CD4-positive, CD25-positive, alpha-beta regulatory T cell (primary cell): ENCODE measurements around the gene PRELP. TPM values are rescaled to one million over a fixed set of nuclear protein-coding genes. Genes with fewer than 3 reads are reported as not detected.

Experiments
- ATAC-seq, 2 donors: fragments of 150-1000 bp; cut with Tn5 transposase; one replicate each; pipeline ENCODE4 v1.10.0; 2021; ENCODE audit warnings: low read depth in 2 of 2, moderate number of reproducible peaks in 2 of 2, moderate library complexity in 1 of 2
- DNase-seq, 3 donors: peaks; one replicate each; pipeline versions ENCODE4 v3.0.0 to v3.0.0-alpha.2; 2012 to 2022; ENCODE audit warnings: mixed read lengths in 1 of 3
- H3K27ac ChIP-seq: one replicate; pipeline ENCODE4 v1.7.0; 2013; ENCODE audit warnings: mild to moderate bottlenecking, low read length; ENCODE audit not compliant: insufficient read depth, poor library complexity, severe bottlenecking
- H3K27me3 ChIP-seq: one replicate; pipeline ENCODE4 v1.7.0; 2013; ENCODE audit warnings: low read length; ENCODE audit not compliant: control insufficient read depth, insufficient read depth
- H3K36me3 ChIP-seq: one replicate; pipeline ENCODE4 v1.7.0; 2013; ENCODE audit warnings: mild to moderate bottlenecking, low read length, moderate library complexity; ENCODE audit not compliant: control insufficient read depth, insufficient read depth
- H3K4me1 ChIP-seq: 2 replicates; pipeline ENCODE4 v1.7.0; 2013; ENCODE audit warnings: mild to moderate bottlenecking, low read length; ENCODE audit not compliant: insufficient read depth, control insufficient read depth, poor library complexity, severe bottlenecking
- H3K4me3 ChIP-seq: one replicate; pipeline ENCODE4 v1.7.0; 2013; ENCODE audit warnings: low read depth, mild to moderate bottlenecking, low read length, moderate library complexity
- H3K9me3 ChIP-seq, 2 experiments: 1 replicate in 1 of 2; 2 replicates in 1 of 2; pipeline ENCODE4 v1.7.0; 2013; ENCODE audit warnings: low read length in 2 of 2, mild to moderate bottlenecking in 1 of 2, moderate library complexity in 1 of 2; ENCODE audit not compliant: control insufficient read depth in 2 of 2
- H3K27ac Mint-ChIP-seq, 3 donors: one replicate each; pipeline ENCODE4 v1.8.0; 2020 to 2022; ENCODE audit warnings: mild to moderate bottlenecking in 3 of 3, mixed read lengths in 3 of 3, moderate library complexity in 2 of 3
- H3K27me3 Mint-ChIP-seq: one replicate; pipeline ENCODE4 v1.8.0; 2022; ENCODE audit warnings: mild to moderate bottlenecking, mixed read lengths
- H3K36me3 Mint-ChIP-seq: one replicate; pipeline ENCODE4 v1.8.0; 2020; ENCODE audit warnings: mixed read lengths
- H3K4me1 Mint-ChIP-seq, 4 donors: one replicate each; pipeline ENCODE4 v1.8.0; 2020 to 2022; ENCODE audit warnings: mixed read lengths in 4 of 4, mild to moderate bottlenecking in 1 of 4
- H3K4me3 Mint-ChIP-seq, 4 donors: one replicate each; pipeline ENCODE4 v1.8.0; 2020 to 2022; ENCODE audit warnings: mild to moderate bottlenecking in 4 of 4, mixed read lengths in 4 of 4, moderate library complexity in 3 of 4
- H3K9me3 Mint-ChIP-seq, 7 donors: one replicate each; pipeline ENCODE4 v1.8.0; 2020 to 2022; ENCODE audit warnings: mixed read lengths in 7 of 7, mild to moderate bottlenecking in 3 of 7, moderate library complexity in 2 of 7
- polyA plus RNA-seq, 4 donors: library from polyadenylated mRNA; unstranded; fragments of 300-500 nt; fragmentation: Illumina TruSeq; gene quantifications; one replicate each; pipeline ENCODE4 v1.2.3, GENCODE V29; 2021
- total RNA-seq: library from RNA; stranded (reverse); gene quantifications from one replicate; pipeline ENCODE4 v1.2.3, GENCODE V29; 2022

Gene PRELP
- total and polyA plus RNA-seq, 5 donors from 2014 or later, result not detected

- Mint-ChIP-seq H3K27ac (peak overlapping the region in 1 of 3 donors; percentile 6), H3K4me3 (no peak overlapping the region), H3K27me3 (peaks cover 41% of the 10 kb centered on the region), H3K4me1 (no peaks in the 10 kb centered on the region), H3K9me3 (peaks cover 0 to 1% (median 0%) of the 10 kb centered on the region in 7 donors), H3K36me3 (no peaks in the 10 kb centered on the region)
- no peak for DNase-seq
- H3K4me3 ChIP-seq, result no peak overlapping the region
- H3K27me3 ChIP-seq, result peaks cover 12% of the 10 kb centered on the region
- H3K4me1 ChIP-seq, result no peaks in the 10 kb centered on the region
- H3K36me3 ChIP-seq, result no peaks in the 10 kb centered on the region
- no peak for ATAC-seq
- H3K9me3 ChIP-seq, result no peaks in the 10 kb centered on the region
- H3K27ac ChIP-seq, result no peak overlapping the region
Measured at GRCh38 chr1:203471841-203472240, 3.8 kb upstream of the PRELP start.

DNA sequence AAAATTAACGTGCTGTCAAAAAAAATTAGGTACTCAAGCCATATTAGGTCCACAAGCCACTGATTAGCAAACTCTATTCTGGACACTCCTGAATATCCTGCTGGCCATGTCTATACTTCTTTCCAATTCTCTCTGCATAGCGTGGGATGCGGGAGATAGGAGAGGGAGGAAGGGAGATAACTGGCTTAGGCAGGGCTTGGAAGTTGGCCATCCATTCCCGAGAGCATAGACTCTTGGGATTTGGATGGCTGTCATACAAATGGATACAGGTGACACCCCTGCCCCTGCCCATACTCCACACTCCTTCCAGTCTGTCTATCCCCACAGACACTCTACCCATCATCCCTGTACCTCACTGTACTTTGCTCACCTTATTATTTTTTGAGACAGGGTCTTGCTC, 2.3 kb upstream of the PRELP start:
- Mint-ChIP-seq H3K9me3 (no peaks in the 10 kb centered on the region), H3K4me3 (no peak overlapping the region), H3K4me1 (no peaks in the 10 kb centered on the region), H3K27me3 (peaks cover 36% of the 10 kb centered on the region), H3K27ac (no peak overlapping the region), H3K36me3 (no peaks in the 10 kb centered on the region)
- Histone ChIP-seq H3K4me1 (no peaks in the 10 kb centered on the region), H3K27ac (no peak overlapping the region), H3K4me3 (no peak overlapping the region), H3K27me3 (peaks cover 12% of the 10 kb centered on the region), H3K9me3 (no peaks in the 10 kb centered on the region), H3K36me3 (no peaks in the 10 kb centered on the region)
- no peak for DNase-seq
- ATAC-seq, result no peak

DNA sequence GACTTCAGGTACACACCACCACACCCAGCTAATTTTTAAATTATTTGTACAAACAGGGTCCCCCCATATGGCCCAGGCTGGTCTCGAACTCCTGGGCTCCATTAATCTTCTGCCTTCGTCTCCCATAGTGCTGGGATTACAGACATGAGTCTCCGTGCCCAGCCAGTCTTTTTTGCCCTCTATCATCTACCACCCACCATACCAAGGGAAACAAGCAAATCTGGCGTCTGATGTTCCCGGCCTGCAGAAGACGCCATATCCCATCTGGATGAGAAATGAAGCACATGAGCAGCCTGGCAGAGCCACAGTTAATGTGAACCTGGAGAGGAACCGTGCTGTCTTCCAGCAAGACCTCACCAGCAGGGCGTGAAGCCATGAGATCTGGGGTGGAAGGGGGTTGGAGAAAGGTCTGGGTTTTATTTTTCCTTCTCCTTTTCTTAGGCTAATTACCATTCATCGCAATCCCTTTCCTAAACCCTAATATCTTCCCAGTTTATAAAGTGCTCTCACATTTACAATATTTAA, 1.8 kb upstream of the PRELP start:
- H3K4me1 Mint-ChIP-seq, result no peaks in the 10 kb centered on the region
- no peak overlapping the region for H3K4me3 Mint-ChIP-seq
- ATAC-seq (no peak), DNase-seq (no peak)
- no peaks in the 10 kb centered on the region for H3K36me3 Mint-ChIP-seq
- peaks cover 34% of the 10 kb centered on the region for H3K27me3 Mint-ChIP-seq
- Histone ChIP-seq H3K4me3 (no peak overlapping the region), H3K4me1 (no peaks in the 10 kb centered on the region), H3K36me3 (no peaks in the 10 kb centered on the region), H3K27ac (no peak overlapping the region), H3K27me3 (peaks cover 14% of the 10 kb centered on the region), H3K9me3 (no peaks in the 10 kb centered on the region)
- no peak overlapping the region for H3K27ac Mint-ChIP-seq
- H3K9me3 Mint-ChIP-seq, result no peaks in the 10 kb centered on the region

- ATAC-seq, result no peak
- no peaks in the 10 kb centered on the region for H3K4me1 ChIP-seq
- Mint-ChIP-seq H3K9me3 (no peaks in the 10 kb centered on the region), H3K4me3 (no peak overlapping the region), H3K27me3 (peaks cover 19% of the 10 kb centered on the region), H3K27ac (no peak overlapping the region), H3K36me3 (no peaks in the 10 kb centered on the region), H3K4me1 (peaks cover 0 to 4% (median 0%) of the 10 kb centered on the region in 4 donors)
- peaks cover 16% of the 10 kb centered on the region for H3K27me3 ChIP-seq
- H3K9me3 ChIP-seq, result no peaks in the 10 kb centered on the region
- H3K27ac ChIP-seq, result no peak overlapping the region
- H3K4me3 ChIP-seq, result no peak overlapping the region
- no peak for DNase-seq
- H3K36me3 ChIP-seq, result no peaks in the 10 kb centered on the region
Measured at GRCh38 chr1:203476216-203476814, 709 bp downstream of the PRELP start.

- Mint-ChIP-seq H3K27ac (no peak overlapping the region), H3K36me3 (no peaks in the 10 kb centered on the region), H3K4me3 (no peak overlapping the region), H3K27me3 (peaks cover 19% of the 10 kb centered on the region), H3K4me1 (peaks cover 0 to 4% (median 0%) of the 10 kb centered on the region in 4 donors), H3K9me3 (no peaks in the 10 kb centered on the region)
- no peaks in the 10 kb centered on the region for H3K9me3 ChIP-seq
- H3K4me1 ChIP-seq, result no peaks in the 10 kb centered on the region
- DNase-seq, result no peak
- ATAC-seq, result no peak
- H3K27me3 ChIP-seq, result peaks cover 15% of the 10 kb centered on the region
- H3K27ac ChIP-seq, result no peak overlapping the region
- no peak overlapping the region for H3K4me3 ChIP-seq
- no peaks in the 10 kb centered on the region for H3K36me3 ChIP-seq
Measured at GRCh38 chr1:203477748-203478147, 2.1 kb downstream of the PRELP start.

- Mint-ChIP-seq H3K36me3 (no peaks in the 10 kb centered on the region), H3K27ac (no peak overlapping the region), H3K4me1 (peaks cover 0 to 4% (median 0%) of the 10 kb centered on the region in 4 donors), H3K27me3 (peaks cover 19% of the 10 kb centered on the region), H3K4me3 (no peak overlapping the region), H3K9me3 (no peaks in the 10 kb centered on the region)
- H3K27ac ChIP-seq, result no peak overlapping the region
- H3K27me3 ChIP-seq, result peaks cover 14% of the 10 kb centered on the region
- no peaks in the 10 kb centered on the region for H3K4me1 ChIP-seq
- ATAC-seq (no peak), DNase-seq (no peak)
- H3K4me3 ChIP-seq, result no peak overlapping the region
- H3K36me3 ChIP-seq, result no peaks in the 10 kb centered on the region
- H3K9me3 ChIP-seq, result no peaks in the 10 kb centered on the region
Measured at GRCh38 chr1:203478231-203478630, 2.6 kb downstream of the PRELP start.

DNA sequence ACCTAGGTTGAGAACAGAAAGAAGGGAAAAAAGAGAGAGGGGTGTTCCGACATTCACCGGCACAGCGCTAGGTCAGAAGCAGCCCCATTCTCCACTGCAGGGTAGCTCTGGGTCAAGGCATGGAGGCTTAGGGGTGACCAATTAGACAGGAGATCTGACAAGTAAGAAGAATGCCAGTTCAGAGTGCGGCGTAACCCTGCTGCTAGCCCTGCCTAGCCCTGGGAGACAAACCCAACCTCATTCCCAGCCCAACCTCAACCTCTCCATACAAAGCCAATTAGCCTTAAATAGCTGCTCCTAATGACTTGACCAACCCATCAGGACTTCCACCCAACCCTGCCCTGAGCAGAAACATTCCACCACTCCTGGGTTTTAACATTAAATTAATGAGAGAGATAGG, 3.4 kb downstream of the PRELP start:
- no peak for ATAC-seq
- no peak overlapping the region for H3K4me3 Mint-ChIP-seq
- H3K4me3 ChIP-seq, result no peak overlapping the region
- peaks cover 0 to 4% (median 0%) of the 10 kb centered on the region in 4 donors for H3K4me1 Mint-ChIP-seq
- no peaks in the 10 kb centered on the region for H3K9me3 ChIP-seq
- no peak overlapping the region for H3K27ac Mint-ChIP-seq
- H3K27me3 ChIP-seq, result peaks cover 14% of the 10 kb centered on the region
- H3K9me3 Mint-ChIP-seq, result no peaks in the 10 kb centered on the region
- no peaks in the 10 kb centered on the region for H3K36me3 Mint-ChIP-seq
- no peak for DNase-seq
- H3K27me3 Mint-ChIP-seq, result peaks cover 19% of the 10 kb centered on the region
- no peaks in the 10 kb centered on the region for H3K4me1 ChIP-seq
- H3K36me3 ChIP-seq, result no peaks in the 10 kb centered on the region
- no peak overlapping the region for H3K27ac ChIP-seq

GRCh38 chr1:203479646-203480045, 4.0 kb downstream of the PRELP start:
- Mint-ChIP-seq H3K4me3 (no peak overlapping the region), H3K36me3 (no peaks in the 10 kb centered on the region), H3K4me1 (peaks cover 0 to 4% (median 0%) of the 10 kb centered on the region in 4 donors), H3K27me3 (peaks cover 19% of the 10 kb centered on the region), H3K9me3 (no peaks in the 10 kb centered on the region), H3K27ac (no peak overlapping the region)
- no peaks in the 10 kb centered on the region for H3K36me3 ChIP-seq
- H3K27me3 ChIP-seq, result peaks cover 14% of the 10 kb centered on the region
- no peak for DNase-seq
- H3K9me3 ChIP-seq, result no peaks in the 10 kb centered on the region
- no peak overlapping the region for H3K4me3 ChIP-seq
- no peak overlapping the region for H3K27ac ChIP-seq
- ATAC-seq, result no peak
- H3K4me1 ChIP-seq, result no peaks in the 10 kb centered on the region
